Natural killer cell treated with Interleukin-12 subunit alpha and Interleukin-12 subunit beta and Interleukin-15 and Interleukin-18, amount 100 ng/mL, for 72 hours (primary cell): ENCODE measurements around the gene PTPRN2. TPM values are rescaled to one million over a fixed set of nuclear protein-coding genes. Genes with fewer than 3 reads are reported as not detected.
"Not testable (repeated sequence)": the region's sequence is repeated elsewhere in the genome, so short reads cannot be mapped to it uniquely, and the experiment has no call there.

Experiments
- ATAC-seq, 2 donors: fragments of 150-1000 bp; cut with Tn5 transposase in 1 of 2; sonication (Bioruptor Pico), chemical (Tn5 transposase) in 1 of 2; 2 replicates each; pipeline ENCODE4 v1.10.0; 2021
- DNase-seq: peaks from one replicate; pipeline ENCODE4 v3.0.0; 2022; ENCODE audit warnings: low spot score
- H3K27ac Mint-ChIP-seq, 2 donors: 1 replicate in 1 of 2; 2 replicates in 1 of 2; pipeline ENCODE4 v1.8.0; 2022; ENCODE audit warnings: mixed read lengths in 2 of 2, mild to moderate bottlenecking in 1 of 2, moderate library complexity in 1 of 2
- H3K27me3 Mint-ChIP-seq, 2 donors: 1 replicate in 1 of 2; 2 replicates in 1 of 2; pipeline ENCODE4 v1.8.0; 2022; ENCODE audit warnings: mixed read lengths in 2 of 2
- H3K36me3 Mint-ChIP-seq: one replicate; pipeline ENCODE4 v1.8.0; 2022; ENCODE audit warnings: mixed read lengths
- H3K4me1 Mint-ChIP-seq, 2 donors: 1 replicate in 1 of 2; 2 replicates in 1 of 2; pipeline ENCODE4 v1.8.0; 2022; ENCODE audit warnings: low read depth in 2 of 2, mixed read lengths in 2 of 2, mild to moderate bottlenecking in 1 of 2
- H3K4me3 Mint-ChIP-seq: one replicate; pipeline ENCODE4 v1.8.0; 2022; ENCODE audit warnings: mixed read lengths
- H3K9me3 Mint-ChIP-seq: 2 replicates; pipeline ENCODE4 v1.8.0; 2022; ENCODE audit warnings: mixed read lengths
- total RNA-seq, 2 donors: library from RNA; stranded (reverse); gene quantifications; one replicate each; pipeline ENCODE4 v1.2.3, GENCODE V29; 2022

PTPRN2 gene
- total RNA-seq, 2 donors from 2014 or later: 0.17 to 0.74 TPM

DNA sequence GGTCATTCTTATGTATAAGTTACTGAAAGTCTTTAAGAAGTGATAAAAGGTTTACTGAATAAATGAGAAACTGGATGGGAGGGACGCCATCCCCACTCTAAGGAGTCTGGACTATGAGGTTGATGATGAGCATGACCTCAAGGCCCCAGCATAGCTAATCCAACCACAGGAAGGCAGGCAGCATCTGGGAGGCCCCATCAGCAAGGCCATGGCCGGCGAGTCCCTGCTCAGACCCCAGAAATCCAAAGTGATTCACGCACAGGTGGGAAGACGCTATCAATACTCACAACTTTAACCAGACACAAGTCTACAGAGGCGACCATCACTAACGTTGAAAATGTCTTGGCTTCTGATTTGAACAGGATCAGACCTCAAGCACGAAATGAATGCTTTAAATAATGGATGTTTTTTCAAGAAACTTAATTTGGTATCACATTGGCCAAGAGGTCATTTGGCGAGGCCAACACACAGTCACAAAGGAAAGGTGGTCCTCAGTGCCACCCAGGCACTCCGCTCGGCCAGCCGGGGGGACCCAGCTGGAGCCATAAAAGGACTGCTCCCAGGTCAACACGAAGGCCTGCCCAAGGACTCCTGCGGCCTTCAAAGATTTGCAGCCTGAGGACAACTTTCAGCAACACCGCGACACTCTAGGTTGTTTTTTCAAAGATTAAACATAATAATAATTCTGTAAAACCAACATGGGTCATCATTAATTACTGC, 228.5 kb downstream of the PTPRN2 start:
- Mint-ChIP-seq H3K27me3 (peaks cover under 1 to 15% of the 10 kb centered on the region in 2 donors), H3K4me3 (no peak overlapping the region), H3K36me3 (peaks cover 3% of the 10 kb centered on the region), H3K27ac (no peak overlapping the region), H3K9me3 (no peaks in the 10 kb centered on the region), H3K4me1 (no peaks in the 10 kb centered on the region)
- DNase-seq: no peak
- ATAC-seq: no peak

DNA sequence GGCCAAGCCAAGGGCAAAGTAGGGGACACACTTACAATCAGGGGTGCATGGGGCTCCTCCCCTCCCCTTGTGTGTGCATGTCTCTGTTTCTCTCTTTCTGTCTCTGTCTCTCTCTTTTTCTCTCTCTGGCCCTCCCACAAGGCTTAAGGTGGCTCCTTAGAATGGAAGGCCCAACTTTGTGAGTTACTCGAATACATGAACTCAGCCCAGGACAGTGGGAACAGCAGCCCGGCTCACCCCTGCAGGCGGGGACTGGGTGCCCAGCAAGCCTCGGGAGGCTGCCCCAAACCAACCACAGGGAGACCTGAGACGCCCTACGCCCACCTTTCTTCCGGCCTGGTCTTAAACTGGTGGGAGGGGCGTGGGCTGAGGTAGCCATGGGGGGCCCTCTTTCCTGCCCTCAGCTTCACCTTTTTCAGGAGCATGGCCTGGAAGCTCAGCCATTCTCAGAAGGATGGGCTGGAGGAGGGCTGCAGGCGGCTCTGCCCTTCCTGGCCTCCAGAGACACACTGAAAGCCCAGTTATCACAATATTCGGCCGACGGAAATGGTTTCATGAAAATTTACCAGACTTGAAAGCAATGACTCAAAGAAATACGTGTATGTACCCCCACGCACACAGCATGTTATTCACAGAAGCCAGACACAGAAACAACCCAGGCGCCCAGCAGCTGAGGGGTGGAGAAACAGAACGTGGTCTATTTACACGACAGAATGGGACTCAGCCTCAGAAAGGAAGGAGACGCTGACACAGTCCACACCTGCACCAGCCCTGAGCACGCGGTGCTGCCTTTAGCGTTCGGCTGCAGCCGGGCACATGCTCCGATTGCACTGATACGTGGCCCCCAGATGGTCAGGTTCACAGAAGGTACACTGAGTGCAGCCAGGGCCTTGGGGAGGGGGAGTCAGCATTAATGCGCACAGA, 229.5 kb downstream of the PTPRN2 start:
- ATAC-seq (no peak), DNase-seq (no peak)
- no peak overlapping the region for H3K27ac Mint-ChIP-seq
- no peaks in the 10 kb centered on the region for H3K4me1 Mint-ChIP-seq
- H3K9me3 Mint-ChIP-seq: no peaks in the 10 kb centered on the region
- H3K36me3 Mint-ChIP-seq: peaks cover 6% of the 10 kb centered on the region
- H3K27me3 Mint-ChIP-seq: peaks cover 3 to 20% of the 10 kb centered on the region in 2 donors
- H3K4me3 Mint-ChIP-seq: no peak overlapping the region

- H3K4me3 Mint-ChIP-seq: no peak overlapping the region
- no peaks in the 10 kb centered on the region for H3K4me1 Mint-ChIP-seq
- H3K27ac Mint-ChIP-seq: no peak overlapping the region
- H3K27me3 Mint-ChIP-seq: peaks cover 3 to 20% of the 10 kb centered on the region in 2 donors
- ATAC-seq: no peak
- no peaks in the 10 kb centered on the region for H3K9me3 Mint-ChIP-seq
- DNase-seq: no peak
- peaks cover 6% of the 10 kb centered on the region for H3K36me3 Mint-ChIP-seq
Observed at GRCh38 chr7:158357106-158357897, 230.3 kb downstream of the PTPRN2 start.

- H3K4me3 Mint-ChIP-seq: no peak overlapping the region
- no peaks in the 10 kb centered on the region for H3K4me1 Mint-ChIP-seq
- DNase-seq (no peak), ATAC-seq (no peak)
- peaks cover 3 to 20% of the 10 kb centered on the region in 2 donors for H3K27me3 Mint-ChIP-seq
- H3K36me3 Mint-ChIP-seq: peaks cover 6% of the 10 kb centered on the region
- H3K9me3 Mint-ChIP-seq: no peaks in the 10 kb centered on the region
- no peak overlapping the region for H3K27ac Mint-ChIP-seq
Observed at GRCh38 chr7:158356454-158356853, 231.2 kb downstream of the PTPRN2 start.

DNA sequence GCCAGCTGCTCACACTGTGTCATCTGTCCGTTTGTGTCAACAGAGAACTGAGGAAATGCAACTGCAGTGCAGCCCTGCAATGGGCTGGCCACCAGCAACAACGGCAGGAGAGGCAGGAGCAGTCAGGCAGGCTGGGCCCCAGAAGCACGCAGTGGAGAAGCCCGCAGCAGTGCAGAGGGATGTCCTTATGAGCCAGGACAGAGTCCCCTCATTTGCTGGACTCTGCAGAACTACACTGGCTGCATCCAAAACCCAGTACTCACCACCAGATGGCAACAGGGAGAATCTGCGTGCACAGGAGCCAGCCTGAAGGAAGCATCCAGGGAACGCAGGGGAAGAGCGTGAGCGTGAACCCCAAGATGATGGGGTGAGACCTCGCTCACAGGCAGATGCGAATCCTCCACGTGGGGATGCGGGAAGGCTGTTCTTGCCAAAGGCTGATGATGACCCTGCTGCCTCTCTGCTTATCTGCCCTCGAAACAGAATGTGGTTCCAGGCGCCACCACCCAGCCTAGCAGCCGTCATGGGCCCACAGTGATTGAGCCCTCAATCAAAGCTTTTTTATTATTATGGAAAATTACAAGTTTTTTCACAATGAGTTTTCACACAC, 232.1 kb downstream of the PTPRN2 start:
- no peak for DNase-seq
- Mint-ChIP-seq H3K36me3 (peaks cover 6% of the 10 kb centered on the region), H3K9me3 (no peaks in the 10 kb centered on the region), H3K27ac (no peak overlapping the region), H3K4me1 (no peaks in the 10 kb centered on the region), H3K4me3 (no peak overlapping the region), H3K27me3 (peaks cover 3 to 20% of the 10 kb centered on the region in 2 donors)
- ATAC-seq: no peak

GRCh38 chr7:158354861-158355260, 232.8 kb downstream of the PTPRN2 start:
- H3K9me3 Mint-ChIP-seq: no peaks in the 10 kb centered on the region
- H3K36me3 Mint-ChIP-seq: peaks cover 6% of the 10 kb centered on the region
- H3K27me3 Mint-ChIP-seq: peaks cover 3 to 20% of the 10 kb centered on the region in 2 donors
- no peak overlapping the region for H3K27ac Mint-ChIP-seq
- DNase-seq: no peak
- H3K4me1 Mint-ChIP-seq: no peaks in the 10 kb centered on the region
- H3K4me3 Mint-ChIP-seq: no peak overlapping the region
- no peak for ATAC-seq

- ATAC-seq (no peak), DNase-seq (no peak)
- Mint-ChIP-seq H3K27ac (no peak overlapping the region), H3K27me3 (peaks cover 3 to 20% of the 10 kb centered on the region in 2 donors), H3K36me3 (peaks cover 6% of the 10 kb centered on the region), H3K4me1 (no peaks in the 10 kb centered on the region), H3K4me3 (no peak overlapping the region), H3K9me3 (no peaks in the 10 kb centered on the region)
Observed at GRCh38 chr7:158353606-158354570, 233.7 kb downstream of the PTPRN2 start.

DNA sequence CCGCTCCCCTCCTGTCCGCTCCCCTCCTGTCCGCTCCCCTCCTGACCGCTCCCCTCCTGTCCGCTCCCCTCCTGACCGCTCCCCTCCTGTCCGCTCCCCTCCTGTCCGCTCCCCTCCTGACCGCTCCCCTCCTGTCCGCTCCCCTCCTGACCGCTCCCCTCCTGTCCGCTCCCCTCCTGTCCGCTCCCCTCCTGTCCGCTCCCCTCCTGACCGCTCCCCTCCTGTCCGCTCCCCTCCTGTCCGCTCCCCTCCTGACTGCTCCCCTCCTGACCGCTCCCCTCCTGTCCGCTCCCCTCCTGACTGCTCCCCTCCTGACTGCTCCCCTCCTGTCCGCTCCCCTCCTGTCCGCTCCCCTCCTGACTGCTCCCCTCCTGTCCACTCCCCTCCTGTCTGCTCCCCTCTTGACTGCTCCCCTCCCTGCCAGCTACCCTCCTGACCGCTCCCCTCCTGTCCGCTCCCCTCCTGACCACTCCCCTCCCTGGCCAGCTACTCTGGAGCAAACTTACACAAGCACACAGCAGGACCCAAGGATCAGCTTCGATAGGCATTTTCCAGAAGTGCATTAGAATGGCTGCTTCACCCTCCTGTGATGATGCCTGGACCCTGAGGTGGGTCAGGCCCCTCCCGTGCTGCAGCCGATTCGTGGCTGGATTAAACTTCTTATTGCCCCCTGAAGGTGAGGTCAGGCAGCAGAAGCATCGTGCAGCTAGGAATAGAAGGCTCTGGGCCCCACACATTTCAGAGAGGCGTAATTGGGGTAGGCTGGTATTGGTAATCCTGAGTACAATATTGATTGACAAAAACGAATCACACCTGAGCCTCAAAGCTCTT, 235.5 kb downstream of the PTPRN2 start:
- H3K9me3 Mint-ChIP-seq, ATAC-seq, DNase-seq, H3K4me3 Mint-ChIP-seq, H3K27ac Mint-ChIP-seq, H3K4me1 Mint-ChIP-seq, H3K36me3 Mint-ChIP-seq: not testable (repeated sequence)
- peaks cover 3 to 20% of the 10 kb centered on the region in 2 donors for H3K27me3 Mint-ChIP-seq

GRCh38 chr7:158351481-158351880, 236.1 kb downstream of the PTPRN2 start:
- Mint-ChIP-seq H3K9me3 (no peaks in the 10 kb centered on the region), H3K36me3 (peaks cover 6% of the 10 kb centered on the region), H3K27me3 (peaks cover 3 to 15% of the 10 kb centered on the region in 2 donors), H3K4me1 (no peaks in the 10 kb centered on the region), H3K4me3 (no peak overlapping the region), H3K27ac (no peak overlapping the region)
- ATAC-seq: no peak
- no peak for DNase-seq

DNA sequence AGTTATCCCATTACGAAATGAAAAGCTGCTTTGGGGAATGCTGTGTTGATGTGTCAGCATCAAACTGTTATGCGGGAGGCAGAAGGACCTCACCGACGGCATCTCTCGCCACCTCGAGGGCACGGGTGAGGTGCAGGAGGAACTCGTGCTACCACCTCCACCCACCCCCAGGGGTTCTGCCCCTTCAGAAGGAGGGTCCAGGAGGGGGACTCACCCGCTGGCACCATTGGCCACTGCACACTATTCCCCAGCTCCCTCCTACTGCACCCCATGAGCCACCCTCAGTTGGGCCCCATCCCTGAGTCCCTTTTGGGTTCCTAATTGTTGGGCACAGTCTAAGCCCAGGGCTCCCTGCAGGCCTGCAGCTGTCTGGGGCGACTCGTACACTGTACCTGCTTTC, 236.6 kb downstream of the PTPRN2 start:
- Mint-ChIP-seq H3K9me3 (no peaks in the 10 kb centered on the region), H3K4me3 (no peak overlapping the region), H3K27ac (no peak overlapping the region), H3K27me3 (peaks cover 3 to 11% of the 10 kb centered on the region in 2 donors), H3K4me1 (no peaks in the 10 kb centered on the region), H3K36me3 (peaks cover 6% of the 10 kb centered on the region)
- DNase-seq (no peak), ATAC-seq (no peak)

DNA sequence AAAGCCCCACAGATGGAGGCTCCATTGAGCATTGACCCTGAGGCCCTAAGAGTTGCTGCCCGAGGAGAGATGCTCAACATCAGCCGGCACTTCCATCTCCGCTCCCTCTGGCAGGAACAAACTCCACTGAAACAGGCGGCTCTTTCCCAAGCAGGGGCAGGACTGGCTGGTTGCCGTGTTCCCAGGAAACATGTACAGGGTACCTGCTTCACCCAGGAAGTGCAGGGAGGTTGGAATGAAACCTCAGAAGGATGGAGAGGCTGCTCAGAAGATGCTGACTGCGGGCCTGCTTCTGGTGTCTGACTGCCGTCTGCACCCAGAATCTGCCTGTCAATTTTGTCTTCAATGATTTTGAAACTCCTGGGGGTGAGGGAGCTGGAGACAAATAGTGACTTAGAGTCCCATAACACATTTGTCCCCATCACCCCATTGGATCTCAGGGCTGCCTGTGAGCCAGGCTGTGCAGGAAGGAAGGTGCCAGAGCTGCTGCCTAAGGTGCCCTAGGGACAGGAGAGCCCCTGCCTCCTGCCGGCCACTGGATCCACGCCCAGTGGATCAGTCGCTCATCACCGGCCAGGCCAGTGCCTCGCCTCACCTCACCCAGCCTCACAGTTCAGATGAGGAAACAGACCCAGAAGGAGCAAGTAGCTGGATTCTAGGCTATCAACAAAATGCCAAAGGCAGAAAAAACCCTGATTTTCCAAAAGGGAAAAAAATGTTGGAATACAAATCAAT, 237.3 kb downstream of the PTPRN2 start:
- Mint-ChIP-seq H3K4me3 (no peak overlapping the region), H3K4me1 (no peaks in the 10 kb centered on the region)
- DNase-seq: no peak

More for the DNA sequence above, 237.3 kb downstream of the PTPRN2 start:
- Mint-ChIP-seq H3K27ac (no peak overlapping the region), H3K27me3 (peaks cover 3 to 10% of the 10 kb centered on the region in 2 donors), H3K9me3 (no peaks in the 10 kb centered on the region), H3K36me3 (peaks cover 6% of the 10 kb centered on the region)
- no peak for ATAC-seq
